ENCODE results near the gene TMEM178B.

GRCh38 chr7:141360416-141360760 lies 286.5 kb downstream of the TMEM178B start:
- TF ChIP-seq REST (IDR thresholded peaks at IDR 0.05; ENCODE audit: insufficient read depth in 1 of 2, low read depth in 2 of 2, low read length in 2 of 2) = no peak
- TF ChIP-seq POLR2AphosphoS5 (IDR thresholded peaks at IDR 0.05; ENCODE audit: low read depth, low read length) = no peak
- TF ChIP-seq TAF1 (IDR thresholded peaks at IDR 0.05; ENCODE audit: borderline replicate concordance, insufficient read depth, low read length) = no peak

All from PFSK-1 (cell line).